Retinal pigment epithelial cell (primary cell): ENCODE measurements around the gene GCLM.
"Not testable (repeated sequence)": the region's sequence is repeated elsewhere in the genome, so short reads cannot be mapped to it uniquely, and the experiment has no call there.

ENCODE experiments used
- DNase-seq: peaks from one replicate; pipeline ENCODE4 v3.0.0-alpha.2; 2010; ENCODE audit warnings: low read depth
- H3K4me3 ChIP-seq: 2 replicates; pipeline ENCODE4 v1.5.1; 2011; ENCODE audit warnings: mild to moderate bottlenecking, low read length, control low read depth, moderate library complexity
- TF ChIP-seq, protein P1 (sequence below): conservative IDR thresholded peaks from 2 replicates; pipeline ENCODE4 v1.5.1; 2011; ENCODE audit warnings: low read depth, low read length, control low read depth, inconsistent platforms

Gene GCLM

DNA sequence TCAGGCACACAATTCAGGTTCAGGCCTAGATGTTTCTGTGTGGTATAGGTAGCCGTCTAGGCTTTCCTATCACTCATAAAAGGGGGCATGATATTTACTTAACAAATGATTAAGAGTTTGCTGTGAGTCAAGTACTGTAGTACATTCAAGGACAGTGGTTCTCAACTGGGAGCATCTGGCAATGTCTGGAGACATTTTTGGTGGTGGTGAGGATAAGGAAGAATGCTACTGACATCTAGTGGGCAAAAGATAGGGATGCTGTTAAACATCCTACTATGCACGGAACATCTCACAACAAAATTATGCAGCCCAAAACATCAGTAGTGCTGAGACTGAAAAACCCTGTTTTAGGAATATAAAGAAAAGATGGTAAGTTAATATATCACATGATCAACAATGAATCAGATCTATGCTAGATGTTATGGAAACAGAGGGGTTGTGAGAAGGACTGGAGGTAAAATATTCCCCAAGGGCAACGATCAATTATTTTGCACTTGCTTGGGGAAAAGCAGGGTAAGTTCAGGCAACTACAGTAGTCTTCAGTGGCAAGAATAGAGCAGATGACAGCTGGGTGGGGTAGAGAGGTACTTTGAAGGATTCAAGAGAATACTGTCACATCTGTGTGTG, 35.1 kb downstream of the GCLM start:
- TF ChIP-seq, protein P1, sequence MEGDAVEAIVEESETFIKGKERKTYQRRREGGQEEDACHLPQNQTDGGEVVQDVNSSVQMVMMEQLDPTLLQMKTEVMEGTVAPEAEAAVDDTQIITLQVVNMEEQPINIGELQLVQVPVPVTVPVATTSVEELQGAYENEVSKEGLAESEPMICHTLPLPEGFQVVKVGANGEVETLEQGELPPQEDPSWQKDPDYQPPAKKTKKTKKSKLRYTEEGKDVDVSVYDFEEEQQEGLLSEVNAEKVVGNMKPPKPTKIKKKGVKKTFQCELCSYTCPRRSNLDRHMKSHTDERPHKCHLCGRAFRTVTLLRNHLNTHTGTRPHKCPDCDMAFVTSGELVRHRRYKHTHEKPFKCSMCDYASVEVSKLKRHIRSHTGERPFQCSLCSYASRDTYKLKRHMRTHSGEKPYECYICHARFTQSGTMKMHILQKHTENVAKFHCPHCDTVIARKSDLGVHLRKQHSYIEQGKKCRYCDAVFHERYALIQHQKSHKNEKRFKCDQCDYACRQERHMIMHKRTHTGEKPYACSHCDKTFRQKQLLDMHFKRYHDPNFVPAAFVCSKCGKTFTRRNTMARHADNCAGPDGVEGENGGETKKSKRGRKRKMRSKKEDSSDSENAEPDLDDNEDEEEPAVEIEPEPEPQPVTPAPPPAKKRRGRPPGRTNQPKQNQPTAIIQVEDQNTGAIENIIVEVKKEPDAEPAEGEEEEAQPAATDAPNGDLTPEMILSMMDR = peak; percentile 64
- no peak for DNase-seq
- no peak overlapping the region for H3K4me3 ChIP-seq

DNA sequence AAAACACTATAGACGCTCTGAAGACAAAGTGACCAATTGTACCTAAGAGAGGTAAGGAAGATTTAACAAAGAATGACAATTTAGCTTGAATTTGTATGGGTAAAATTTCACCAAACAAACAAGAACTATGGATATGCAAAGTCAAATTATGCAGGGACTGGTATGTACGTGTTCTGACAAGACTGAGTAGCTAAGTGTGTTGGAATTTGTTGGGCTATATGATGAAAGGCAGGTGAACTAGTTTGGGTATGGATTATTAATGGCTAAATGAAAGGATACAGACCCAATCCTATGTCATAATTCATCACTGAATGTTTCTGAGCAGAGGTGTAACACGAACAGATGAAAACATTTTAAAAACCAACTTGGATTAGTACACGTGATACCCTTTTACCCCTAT, 37.9 kb downstream of the GCLM start:
- no peak overlapping the region for H3K4me3 ChIP-seq
- TF ChIP-seq, protein P1 = no peak
- no peak for DNase-seq

DNA sequence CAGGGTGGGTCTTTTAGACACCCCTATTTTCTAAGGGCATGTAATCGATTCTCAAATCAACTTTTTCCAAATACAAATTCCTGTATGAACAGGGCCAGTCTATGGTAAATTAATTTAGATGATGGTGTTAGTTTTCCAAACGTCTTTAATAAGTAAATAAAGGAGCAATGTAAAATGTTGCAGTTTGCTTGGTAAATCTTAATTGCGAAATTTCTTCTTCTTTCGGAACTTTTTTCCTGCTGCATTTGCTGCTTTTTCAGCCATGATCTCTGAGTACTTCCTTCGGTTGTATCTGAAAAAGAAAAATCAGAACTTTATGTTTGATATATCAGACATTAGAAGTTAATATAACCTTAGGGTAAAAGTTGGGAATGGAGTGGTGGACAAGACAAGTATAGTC, 39.6 kb downstream of the GCLM start:
- no peak overlapping the region for H3K4me3 ChIP-seq
- no peak for DNase-seq
- TF ChIP-seq, protein P1 = no peak

DNA sequence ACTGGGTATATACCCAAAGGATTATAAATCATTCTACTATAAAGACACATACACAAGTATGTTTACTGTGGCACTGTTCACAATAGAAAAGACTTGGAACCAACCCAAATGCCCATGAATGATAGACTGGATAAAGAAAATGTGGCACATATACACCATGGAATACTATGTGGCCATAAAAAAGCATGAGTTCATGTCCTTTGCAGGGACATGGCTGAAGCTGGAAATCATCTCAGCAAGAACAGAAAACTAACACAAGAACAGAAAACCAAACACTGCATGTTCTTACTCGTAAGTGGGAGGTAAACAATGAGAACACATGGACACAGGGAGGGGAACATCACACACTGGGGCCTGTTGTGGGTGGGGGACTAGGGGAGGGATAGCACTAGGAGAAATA, 40.7 kb downstream of the GCLM start:
- not testable (repeated sequence) for H3K4me3 ChIP-seq, DNase-seq

DNA sequence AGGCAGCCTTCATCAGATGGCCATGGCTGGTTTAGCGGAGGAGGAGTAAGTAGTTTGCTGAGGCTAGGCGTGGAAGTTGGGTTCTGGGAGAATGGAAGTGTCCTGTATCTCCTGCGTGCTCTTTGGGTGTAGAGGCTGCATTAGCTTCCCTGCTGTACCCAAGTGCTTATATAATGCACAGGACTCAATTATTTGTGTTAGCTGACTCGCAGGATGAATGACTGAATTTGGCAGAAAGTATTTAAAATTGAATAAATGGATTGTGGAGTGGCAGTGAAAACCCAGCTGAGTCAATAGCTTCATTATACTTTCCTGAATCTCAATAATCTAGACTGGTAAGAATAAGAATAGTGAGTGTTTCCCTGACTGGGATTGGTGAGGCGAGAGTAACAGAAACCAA, 44.0 kb downstream of the GCLM start:
- no peak overlapping the region for H3K4me3 ChIP-seq
- no peak for DNase-seq
- TF ChIP-seq, protein P1 = no peak

DNA sequence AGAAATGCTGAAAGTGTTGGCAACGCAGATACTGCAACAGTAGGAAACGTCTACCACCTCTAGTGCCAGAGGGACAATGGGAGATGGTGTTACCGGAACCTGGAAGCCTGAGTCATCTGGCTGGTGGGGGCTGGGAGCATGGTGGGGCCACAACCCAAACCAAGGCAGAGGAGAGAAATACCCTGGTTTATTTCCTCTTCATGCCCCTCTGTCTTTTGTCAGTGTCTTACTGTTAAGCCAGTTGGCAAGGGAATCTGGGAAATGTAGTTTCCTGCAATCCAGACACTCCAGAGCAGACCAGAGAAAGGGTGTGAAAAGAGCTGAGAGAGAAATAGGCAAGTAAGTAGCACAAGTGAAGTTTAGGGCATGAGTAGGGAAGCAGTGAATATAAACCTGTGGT, 45.1 kb downstream of the GCLM start:
- TF ChIP-seq, protein P1 = no peak
- no peak overlapping the region for H3K4me3 ChIP-seq
- DNase-seq = no peak

DNA sequence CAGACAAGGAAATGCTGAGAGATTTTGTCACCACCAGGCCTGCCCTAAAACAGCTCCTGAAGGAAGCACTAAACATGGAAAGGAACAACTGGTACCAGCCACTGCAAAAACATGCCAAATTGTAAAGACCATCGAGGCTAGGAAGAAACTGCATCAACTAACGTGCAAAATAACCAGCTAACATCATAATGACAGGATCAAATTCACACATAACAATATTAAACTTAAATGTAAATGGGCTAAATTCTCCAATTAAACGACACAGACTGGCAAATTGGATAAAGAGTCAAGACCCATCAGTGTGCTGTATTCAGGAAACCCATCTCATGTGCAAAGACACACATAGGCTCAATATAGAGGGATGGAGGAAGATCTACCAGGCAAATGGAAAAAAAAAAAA, 51.6 kb downstream of the GCLM start:
- H3K4me3 ChIP-seq, DNase-seq: not testable (repeated sequence)

DNA sequence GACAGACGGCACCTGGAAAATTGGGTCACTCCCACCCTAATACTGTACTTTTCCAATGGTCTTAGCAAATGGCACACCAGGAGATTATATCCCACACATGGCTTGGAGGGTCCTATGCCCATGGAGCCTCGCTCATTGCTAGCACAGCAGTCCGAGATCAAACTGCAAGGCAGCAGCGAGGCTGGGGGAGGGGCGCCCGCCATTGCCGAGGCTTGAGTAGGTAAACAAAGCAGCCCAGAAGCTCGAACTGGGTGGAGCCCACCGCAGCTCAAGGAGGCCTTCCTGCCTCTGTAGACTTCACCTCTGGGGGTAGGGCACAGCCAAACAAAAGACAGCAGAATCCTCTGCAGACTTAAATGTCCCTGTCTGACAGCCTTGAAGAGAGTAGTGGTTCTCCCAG, 53.2 kb downstream of the GCLM start:
- not testable (repeated sequence) for H3K4me3 ChIP-seq, DNase-seq

DNA sequence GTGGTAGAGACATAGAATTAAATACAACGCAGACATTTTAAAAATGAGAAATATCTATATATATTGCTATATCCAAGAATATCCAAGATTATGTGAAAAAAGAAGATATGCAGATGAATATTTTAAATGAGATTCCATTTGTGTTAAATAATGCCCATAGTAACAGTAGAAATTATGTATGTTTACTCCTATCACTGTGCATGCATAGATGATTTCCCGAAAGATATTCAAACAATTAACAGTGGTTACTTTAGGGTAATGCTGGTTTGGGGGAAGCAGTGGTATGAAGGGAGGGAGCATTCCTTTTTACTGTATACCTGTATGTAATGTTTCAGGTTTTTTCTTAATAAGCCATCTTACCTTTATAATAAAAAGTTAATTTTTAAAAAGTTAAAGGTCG, 55.3 kb downstream of the GCLM start:
- TF ChIP-seq, protein P1 = no peak
- no peak overlapping the region for H3K4me3 ChIP-seq
- no peak for DNase-seq
